Tibial nerve (tissue), 4 donors: ENCODE results near the gene MORN1. TPM values are rescaled to one million over a fixed set of nuclear protein-coding genes. Genes with fewer than 3 reads are reported as not detected.

Experiments
- DNase-seq, 2 donors: peaks; one replicate each; pipeline ENCODE4 v3.0.0-alpha.2; 2019; ENCODE audit warnings: low spot score in 2 of 2
- H3K27ac ChIP-seq, 4 donors: fragments of 200-600 bp; sonication (generic) in 3 of 4; one replicate each; pipeline ENCODE4 v1.5.1; 2017 to 2019; ENCODE audit warnings: mild to moderate bottlenecking in 1 of 4
- H3K27me3 ChIP-seq, 2 donors: fragments of 200-600 bp; sonication (generic) in 1 of 2; one replicate each; pipeline versions ENCODE4 v1.5.1 to v1.6.0; 2017 to 2019
- H3K36me3 ChIP-seq, 3 donors: fragments of 200-600 bp; sonication (generic); one replicate each; pipeline ENCODE4 v1.5.1; 2018 to 2019
- H3K4me1 ChIP-seq, 4 donors: fragments of 200-600 bp; sonication (generic) in 3 of 4; one replicate each; pipeline ENCODE4 v1.5.1; 2017 to 2019
- H3K4me3 ChIP-seq, 4 donors: fragments of 200-600 bp; sonication (generic) in 3 of 4; one replicate each; pipeline ENCODE4 v1.5.1; 2017 to 2019; ENCODE audit warnings: mild to moderate bottlenecking in 1 of 4, moderate library complexity in 1 of 4
- H3K9me3 ChIP-seq, 4 donors: fragments of 200-600 bp; sonication (generic) in 3 of 4; one replicate each; pipeline ENCODE4 v1.5.1; 2017 to 2019
- EP300 ChIP-seq, 2 donors: sonication (generic); formaldehyde crosslinking; IDR thresholded peaks; one replicate each; pipeline ENCODE4 v1.6.1; 2017; ENCODE audit warnings: antibody characterized with exemption in 2 of 2, mild to moderate bottlenecking in 1 of 2
- POLR2A ChIP-seq, 2 donors: fragments of 450-650 bp; IDR thresholded peaks; one replicate each; pipeline ENCODE4 v1.6.1; 2017; ENCODE audit warnings: antibody characterized with exemption in 2 of 2, mild to moderate bottlenecking in 2 of 2, moderate library complexity in 2 of 2
- WGBS, 2 donors: methylation state at CpG; one replicate each; pipeline ENCODE4 v1.1.5; 2018; 5-methylcytosine and 5-hydroxymethylcytosine counted together
- total RNA-seq, 4 donors: library from RNA; depleted of rRNA; stranded (reverse); fragments of >200 nt; gene quantifications; one replicate each; pipeline ENCODE4 v1.1.0, GENCODE V29; 2016
- TF ChIP-seq, protein P1 (sequence below), 5 experiments: fragments of 200-600 bp in 3 of 5; fragments of 450-650 bp in 2 of 5; sonication (generic) in 3 of 5; IDR thresholded peaks; one replicate each; pipeline ENCODE4 v1.5.1; 2016 to 2019; ENCODE audit warnings: antibody characterized with exemption in 5 of 5, mild to moderate bottlenecking in 3 of 5, moderate library complexity in 2 of 5

The MORN1 gene
- total RNA-seq, 4 donors from 2014 or later, result 8.7 to 21.9 (median 16.1) TPM

DNA sequence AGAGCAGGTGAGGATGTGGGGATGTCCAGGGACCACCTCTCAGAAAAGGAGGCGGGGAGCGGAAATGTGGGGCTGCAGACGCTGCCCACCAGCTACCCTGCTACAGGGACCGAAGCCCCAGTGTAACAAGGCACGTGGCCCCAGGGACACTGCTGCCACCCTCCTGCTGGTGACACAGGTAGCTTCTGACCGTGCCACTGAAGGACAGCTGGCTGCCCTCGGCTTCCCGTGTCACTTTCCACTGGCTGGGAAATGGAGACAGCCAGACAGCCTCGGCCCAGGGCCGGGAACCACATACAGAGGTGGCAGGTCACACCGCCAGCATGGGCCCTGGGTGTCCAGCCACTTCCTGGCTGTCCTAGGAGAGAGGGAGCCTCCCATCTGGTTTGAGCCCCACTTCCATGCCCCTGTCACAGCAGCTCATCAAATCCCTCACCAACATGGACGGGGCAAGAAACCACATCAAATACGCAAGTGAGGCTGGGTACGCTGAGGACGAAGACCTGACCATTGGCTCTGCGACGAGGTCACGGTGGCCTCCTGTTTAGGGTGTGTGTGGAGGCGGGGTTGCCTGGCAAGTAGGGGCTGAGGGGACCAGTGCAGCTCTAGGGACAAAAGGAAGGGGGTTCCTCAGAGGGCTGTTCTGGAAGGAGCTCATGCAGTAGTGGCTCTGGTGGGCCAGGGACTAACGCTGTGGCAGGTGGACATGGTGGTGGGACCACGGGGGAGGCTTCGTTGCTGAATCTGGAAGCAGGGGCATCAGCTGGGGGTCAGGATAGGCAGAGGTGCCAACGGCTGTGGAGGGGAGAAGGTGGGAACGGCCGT lies 16.0 kb upstream of the MORN1 start:
- H3K36me3 ChIP-seq, result peaks cover 0 to 82% (median 20%) of the 10 kb centered on the region in 3 donors
- TF ChIP-seq, protein P1, sequence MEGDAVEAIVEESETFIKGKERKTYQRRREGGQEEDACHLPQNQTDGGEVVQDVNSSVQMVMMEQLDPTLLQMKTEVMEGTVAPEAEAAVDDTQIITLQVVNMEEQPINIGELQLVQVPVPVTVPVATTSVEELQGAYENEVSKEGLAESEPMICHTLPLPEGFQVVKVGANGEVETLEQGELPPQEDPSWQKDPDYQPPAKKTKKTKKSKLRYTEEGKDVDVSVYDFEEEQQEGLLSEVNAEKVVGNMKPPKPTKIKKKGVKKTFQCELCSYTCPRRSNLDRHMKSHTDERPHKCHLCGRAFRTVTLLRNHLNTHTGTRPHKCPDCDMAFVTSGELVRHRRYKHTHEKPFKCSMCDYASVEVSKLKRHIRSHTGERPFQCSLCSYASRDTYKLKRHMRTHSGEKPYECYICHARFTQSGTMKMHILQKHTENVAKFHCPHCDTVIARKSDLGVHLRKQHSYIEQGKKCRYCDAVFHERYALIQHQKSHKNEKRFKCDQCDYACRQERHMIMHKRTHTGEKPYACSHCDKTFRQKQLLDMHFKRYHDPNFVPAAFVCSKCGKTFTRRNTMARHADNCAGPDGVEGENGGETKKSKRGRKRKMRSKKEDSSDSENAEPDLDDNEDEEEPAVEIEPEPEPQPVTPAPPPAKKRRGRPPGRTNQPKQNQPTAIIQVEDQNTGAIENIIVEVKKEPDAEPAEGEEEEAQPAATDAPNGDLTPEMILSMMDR (IDR thresholded peaks at IDR 0.05), result no peak
- TF ChIP-seq POLR2A (IDR thresholded peaks at IDR 0.05) (no peak), EP300 (IDR thresholded peaks at IDR 0.05) (no peak)

DNA sequence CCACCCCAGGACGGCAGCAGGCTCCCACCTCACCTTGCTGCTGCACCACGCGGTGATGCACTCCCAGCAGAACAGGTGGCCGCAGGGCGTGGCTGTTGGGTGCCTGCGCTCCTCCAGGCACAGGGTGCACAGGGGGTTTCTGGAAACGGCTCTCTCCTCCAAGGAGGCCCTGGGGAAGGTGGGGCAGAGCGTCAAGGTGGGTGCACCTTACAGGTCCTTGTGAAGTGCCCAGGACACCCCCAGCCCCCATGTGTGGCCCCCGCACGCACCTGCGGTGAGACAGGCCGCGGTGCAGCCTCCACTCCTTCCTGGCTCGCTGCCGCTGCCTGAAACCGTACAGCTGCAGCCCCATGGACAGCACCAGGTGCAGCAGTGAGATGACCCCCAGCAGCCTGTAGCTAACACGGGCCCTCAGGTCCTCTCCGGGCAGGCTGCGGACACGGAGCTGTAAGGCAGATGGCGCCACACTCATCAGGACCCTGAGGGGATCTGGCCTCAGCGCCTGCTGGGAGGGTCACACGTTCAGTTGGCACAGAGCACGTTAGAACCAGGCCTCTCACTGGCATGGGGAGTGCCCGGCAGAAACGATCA lies 15.2 kb upstream of the MORN1 start:
- WGBS, 2 donors, result 77 to 86% methylated on average over 22 to 24 of the region's 26 CpGs
- DNase-seq, result no peak
- TF ChIP-seq, protein P1 (IDR thresholded peaks at IDR 0.05), result no peak
- TF ChIP-seq POLR2A (IDR thresholded peaks at IDR 0.05), result no peak
- no peak overlapping the region for H3K4me3 ChIP-seq
- no peaks in the 10 kb centered on the region for H3K9me3 ChIP-seq
- no peak overlapping the region for H3K27ac ChIP-seq
- H3K27me3 ChIP-seq, result no peaks in the 10 kb centered on the region
- peaks cover 0 to 90% (median 28%) of the 10 kb centered on the region in 3 donors for H3K36me3 ChIP-seq
- H3K4me1 ChIP-seq, result peaks cover 0 to 15% (median under 1%) of the 10 kb centered on the region in 4 donors

More for the DNA sequence above, 16.0 kb upstream of the MORN1 start:
- no peak for DNase-seq
- no peak overlapping the region for H3K4me3 ChIP-seq
- H3K4me1 ChIP-seq, result peaks cover 0 to 18% (median 5%) of the 10 kb centered on the region in 4 donors
- 81 to 84% methylated on average over 25 of the region's 25 CpGs for WGBS, 2 donors
- no peak overlapping the region for H3K27ac ChIP-seq
- H3K9me3 ChIP-seq, result no peaks in the 10 kb centered on the region
- no peaks in the 10 kb centered on the region for H3K27me3 ChIP-seq

DNA sequence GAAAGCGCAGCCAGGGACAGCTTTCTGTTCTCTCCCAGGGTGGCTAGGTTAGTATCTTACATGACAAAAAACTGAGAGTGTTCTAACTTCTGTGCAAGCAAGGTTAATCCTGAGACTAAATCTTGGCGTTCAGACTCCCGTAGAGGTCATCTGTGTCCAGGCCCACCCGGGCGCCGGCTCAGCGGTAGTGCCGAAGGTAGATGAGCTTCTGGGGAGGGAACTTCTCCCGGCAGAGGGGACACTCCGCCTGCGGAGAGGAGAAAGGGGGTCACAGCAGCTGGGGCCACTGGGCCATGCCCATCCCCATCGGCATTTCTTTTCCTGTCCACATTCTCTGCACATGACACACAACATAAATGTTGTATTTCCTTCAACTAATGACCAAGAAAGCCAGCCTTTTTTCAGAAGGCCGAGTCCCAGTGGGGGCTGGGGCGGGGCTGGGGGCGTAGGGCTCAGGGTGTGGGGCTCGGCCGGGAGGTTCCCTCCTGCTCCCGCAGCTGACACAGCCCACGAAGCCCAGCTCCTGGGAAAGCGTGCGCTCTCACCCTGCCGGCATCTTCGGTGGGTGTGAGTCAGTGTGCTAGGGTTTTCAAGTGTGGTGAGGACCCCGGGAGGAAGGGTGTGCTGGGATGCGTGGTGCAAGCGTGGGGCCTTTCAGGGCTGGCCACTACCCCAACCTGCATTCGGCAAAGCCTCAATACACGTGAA lies 14.4 kb upstream of the MORN1 start:
- no peaks in the 10 kb centered on the region for H3K27me3 ChIP-seq
- H3K4me1 ChIP-seq, result peaks cover 0 to 9% (median 0%) of the 10 kb centered on the region in 4 donors
- no peak for DNase-seq
- TF ChIP-seq EP300 (IDR thresholded peaks at IDR 0.05) (no peak), POLR2A (IDR thresholded peaks at IDR 0.05) (no peak)
- TF ChIP-seq, protein P1 (IDR thresholded peaks at IDR 0.05), result no peak
- H3K9me3 ChIP-seq, result no peaks in the 10 kb centered on the region
- H3K36me3 ChIP-seq, result peaks cover 0 to 96% (median 29%) of the 10 kb centered on the region in 3 donors
- whole genome bisulfite sequencing, 2 donors, result 60 to 68% methylated on average over 19 to 25 of the region's 28 CpGs
- no peak overlapping the region for H3K4me3 ChIP-seq
- no peak overlapping the region for H3K27ac ChIP-seq

DNA sequence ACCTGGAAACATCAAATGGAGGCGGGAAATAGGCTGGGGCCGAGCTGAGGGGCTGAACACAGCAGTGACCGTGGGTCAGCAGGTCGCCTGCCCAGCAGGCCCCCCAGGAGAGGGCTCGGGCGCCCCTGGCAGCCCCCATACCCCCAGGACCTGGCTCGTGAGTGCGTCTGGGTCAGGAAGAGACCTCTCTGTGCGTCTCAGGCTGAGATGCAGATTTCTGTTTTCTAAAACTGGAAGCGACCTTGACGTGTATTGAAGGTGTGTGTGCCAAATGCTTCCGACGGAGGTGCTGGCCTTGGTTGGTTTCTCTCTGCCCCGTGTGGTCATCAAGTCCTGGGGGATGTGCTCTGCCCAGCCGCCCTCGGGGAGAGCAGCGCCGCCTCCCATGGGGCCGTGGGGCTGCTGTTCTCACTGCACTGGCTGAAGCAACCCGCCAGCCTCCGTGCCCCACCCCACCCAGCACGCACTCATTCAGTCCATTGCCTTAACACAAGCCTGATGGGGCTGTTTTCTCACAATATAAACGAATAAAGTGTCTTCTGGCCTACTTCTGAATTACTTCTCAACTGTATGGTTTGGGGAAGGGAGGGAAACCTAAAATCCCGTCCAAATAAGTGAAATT lies 13.6 kb upstream of the MORN1 start:
- peaks cover 0 to 5% (median 0%) of the 10 kb centered on the region in 4 donors for H3K4me1 ChIP-seq
- H3K27me3 ChIP-seq, result no peaks in the 10 kb centered on the region
- H3K27ac ChIP-seq, result no peak overlapping the region
- 67 to 78% methylated on average over 22 to 24 of the region's 24 CpGs for WGBS, 2 donors
- peaks cover 0 to 98% (median 35%) of the 10 kb centered on the region in 3 donors for H3K36me3 ChIP-seq
- no peak overlapping the region for H3K4me3 ChIP-seq
- DNase-seq, result no peak
- no peaks in the 10 kb centered on the region for H3K9me3 ChIP-seq
- TF ChIP-seq EP300 (IDR thresholded peaks at IDR 0.05), result no peak
- TF ChIP-seq, protein P1 (IDR thresholded peaks at IDR 0.05), result no peak
- TF ChIP-seq POLR2A (IDR thresholded peaks at IDR 0.05), result no peak
